Neuronal stem cell (in vitro differentiated cells): ENCODE measurements around the gene NLRP3.

Source experiments
- DNase-seq: peaks from one replicate; pipeline ENCODE4 v3.0.0-alpha.2; 2013; ENCODE audit warnings: low spot score
- H2AFZ ChIP-seq: one replicate; pipeline ENCODE4 v1.6.1; 2013; ENCODE audit warnings: mild to moderate bottlenecking, low read length, inconsistent platforms
- H2AK5ac ChIP-seq: 2 replicates; pipeline ENCODE4 v1.6.1; 2013; ENCODE audit warnings: low read depth, mild to moderate bottlenecking, inconsistent platforms, low read length, moderate library complexity, mixed read lengths
- H2BK120ac ChIP-seq: 2 replicates; pipeline ENCODE4 v1.6.1; 2013; ENCODE audit warnings: low read depth, mild to moderate bottlenecking, inconsistent platforms, low read length, moderate library complexity, mixed read lengths
- H2BK12ac ChIP-seq: one replicate; pipeline ENCODE4 v1.6.1; 2013; ENCODE audit warnings: low read length, inconsistent platforms
- H2BK15ac ChIP-seq: 2 replicates; pipeline ENCODE4 v1.6.1; 2013; ENCODE audit warnings: mild to moderate bottlenecking, low read length, inconsistent platforms, mixed read lengths
- H2BK5ac ChIP-seq: one replicate; pipeline ENCODE4 v1.6.1; 2013; ENCODE audit warnings: inconsistent platforms, mild to moderate bottlenecking, low read length, moderate library complexity
- H3K14ac ChIP-seq: one replicate; pipeline ENCODE4 v1.6.1; 2013; ENCODE audit warnings: low read length, inconsistent platforms
- H3K18ac ChIP-seq: 2 replicates; pipeline ENCODE4 v1.6.1; 2013; ENCODE audit warnings: low read length, inconsistent platforms
- H3K23ac ChIP-seq: 2 replicates; pipeline ENCODE4 v1.6.1; 2013; ENCODE audit warnings: low read depth, mild to moderate bottlenecking, mixed read lengths, low read length, inconsistent platforms; ENCODE audit not compliant: poor library complexity
- H3K27ac ChIP-seq: replicated peaks from 3 replicates; pipeline ENCODE4 v1.5.1; 2013; ENCODE audit warnings: low read length, inconsistent platforms
- H3K27me3 ChIP-seq, 3 experiments: 2 replicates each; pipeline ENCODE4 v1.6.1; 2013; ENCODE audit warnings: low read length in 3 of 3, mild to moderate bottlenecking in 2 of 3, inconsistent platforms in 1 of 3, low read depth in 1 of 3, mixed read lengths in 1 of 3, moderate library complexity in 1 of 3; ENCODE audit not compliant: control insufficient read depth in 3 of 3, insufficient read depth in 3 of 3
- H3K36me3 ChIP-seq, 2 donors: replicated peaks in 1 of 2; 2 replicates each; pipeline ENCODE4 v1.6.1; 2013; ENCODE audit warnings: low read length in 2 of 2; ENCODE audit not compliant: control insufficient read depth in 2 of 2, insufficient read depth in 2 of 2
- H3K4ac ChIP-seq: 2 replicates; pipeline ENCODE4 v1.6.1; 2013; ENCODE audit warnings: inconsistent platforms, mild to moderate bottlenecking, low read length, moderate library complexity
- H3K4me1 ChIP-seq, 2 donors: 1 replicate in 1 of 2; 2 replicates in 1 of 2; pipeline ENCODE4 v1.6.1; 2013; ENCODE audit warnings: low read length in 2 of 2, low read depth in 1 of 2; ENCODE audit not compliant: control insufficient read depth in 2 of 2, insufficient read depth in 1 of 2
- H3K4me2 ChIP-seq: one replicate; pipeline ENCODE4 v1.6.1; 2013; ENCODE audit warnings: mild to moderate bottlenecking, low read length, inconsistent platforms; ENCODE audit not compliant: insufficient read depth, poor library complexity, severe bottlenecking
- H3K4me3 ChIP-seq, 2 donors: 2 replicates each; pipeline ENCODE4 v1.5.1; 2013; ENCODE audit warnings: low read length in 2 of 2, mild to moderate bottlenecking in 2 of 2, inconsistent platforms in 1 of 2, moderate library complexity in 1 of 2
- H3K79me1 ChIP-seq: one replicate; pipeline ENCODE4 v1.6.1; 2013; ENCODE audit warnings: low read depth, mild to moderate bottlenecking, inconsistent platforms, low read length, moderate library complexity
- H3K9ac ChIP-seq: one replicate; pipeline ENCODE4 v1.6.1; 2013; ENCODE audit warnings: mild to moderate bottlenecking, low read depth, low read length, inconsistent platforms; ENCODE audit not compliant: poor library complexity
- H3K9me3 ChIP-seq, 2 donors: replicated peaks in 1 of 2; 2 replicates each; pipeline versions ENCODE3 to v1.6.1; 2013; ENCODE audit warnings: low read length in 2 of 2, mild to moderate bottlenecking in 2 of 2, inconsistent platforms in 1 of 2, low read depth in 1 of 2, mixed read lengths in 1 of 2, moderate library complexity in 1 of 2; ENCODE audit not compliant: control insufficient read depth in 2 of 2, insufficient read depth in 1 of 2
- H4K8ac ChIP-seq: one replicate; pipeline ENCODE4 v1.6.1; 2013; ENCODE audit warnings: low read depth, mild to moderate bottlenecking, inconsistent platforms, low read length, moderate library complexity
- H4K91ac ChIP-seq: one replicate; pipeline ENCODE4 v1.6.1; 2013; ENCODE audit warnings: low read length, low read depth, mild to moderate bottlenecking, inconsistent platforms; ENCODE audit not compliant: poor library complexity
- WGBS, 2 donors: extraction: QIAGEN DNeasy Blood & Tissue Kit; methylation state at CpG; one replicate each; pipeline ENCODE4 v1.1.7; 2013; ENCODE audit warnings: missing lambda C conversion rate in 2 of 2, mixed read lengths in 1 of 2; ENCODE audit not compliant: insufficient read length in 2 of 2, insufficient replicate concordance in 1 of 2; ENCODE audit errors: extremely low coverage in 2 of 2; 5-methylcytosine and 5-hydroxymethylcytosine counted together

NLRP3 gene

DNA sequence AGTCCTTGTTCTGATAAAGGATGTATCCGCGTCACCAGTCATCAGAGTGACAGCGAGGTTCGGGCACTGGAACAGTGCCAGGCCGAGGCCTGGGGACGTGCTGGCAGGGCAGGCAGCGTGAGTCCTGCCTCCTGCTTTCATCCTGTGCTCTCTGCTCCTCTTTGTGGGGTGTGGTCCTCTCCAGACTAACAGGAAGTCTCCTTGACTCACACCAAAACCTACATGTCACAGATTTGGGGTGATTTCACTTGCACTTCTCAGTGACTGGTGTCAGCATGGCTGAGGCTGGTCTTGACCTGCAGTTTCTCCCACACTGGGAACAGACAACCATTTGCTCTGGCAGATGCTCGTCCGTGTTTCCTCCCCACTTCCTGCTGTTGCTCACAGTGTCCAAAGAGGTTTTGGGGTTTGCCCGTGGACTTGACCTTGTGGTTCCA, 8.8 kb upstream of the NLRP3 start:
- Histone ChIP-seq H3K4ac (no peak overlapping the region), H2BK120ac (no peak overlapping the region), H2BK12ac (no peak overlapping the region), H3K9ac (no peak overlapping the region), H3K9me3 (peaks cover 0 to 3% of the 10 kb centered on the region in 2 donors), H3K27me3 (peaks cover 0 to 4% (median 0%) of the 10 kb centered on the region in 3 experiments), H3K4me1 (no peaks in the 10 kb centered on the region), H3K36me3 (no peaks in the 10 kb centered on the region), H2AFZ (no peak overlapping the region), H2AK5ac (no peak overlapping the region), H4K91ac (no peak overlapping the region), H4K8ac (no peak overlapping the region), H3K4me3 (no peak overlapping the region), H3K18ac (no peak overlapping the region), H2BK15ac (no peak overlapping the region), H3K79me1 (no peaks in the 10 kb centered on the region), H3K27ac (no peak overlapping the region), H2BK5ac (no peak overlapping the region), H3K14ac (no peak overlapping the region), H3K23ac (no peak overlapping the region), H3K4me2 (no peak overlapping the region)
- WGBS, 2 donors, result no CpG with 5 or more reads among the region's 10 CpGs
- no peak for DNase-seq

DNA sequence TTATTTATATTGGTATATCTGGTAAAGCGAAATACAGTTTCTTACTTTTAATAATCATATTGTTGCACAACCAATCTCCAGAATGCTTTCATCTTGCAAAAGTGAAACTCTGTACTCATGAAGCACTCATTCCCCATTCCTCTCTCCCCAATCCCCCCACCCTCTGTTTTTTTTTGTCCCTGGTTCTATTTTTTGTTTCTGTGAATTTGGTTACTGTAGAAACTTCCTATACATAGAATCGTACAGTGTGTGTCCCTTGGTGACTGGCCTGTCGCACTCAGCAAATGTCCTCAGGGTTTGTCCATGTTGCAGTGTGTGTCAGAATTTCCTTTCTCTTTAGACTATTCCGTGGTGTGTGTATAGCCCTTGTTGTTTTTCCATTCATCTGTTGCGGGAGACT, 7.9 kb upstream of the NLRP3 start:
- WGBS, 2 donors, result no CpG with 5 or more reads among the region's 5 CpGs

DNA sequence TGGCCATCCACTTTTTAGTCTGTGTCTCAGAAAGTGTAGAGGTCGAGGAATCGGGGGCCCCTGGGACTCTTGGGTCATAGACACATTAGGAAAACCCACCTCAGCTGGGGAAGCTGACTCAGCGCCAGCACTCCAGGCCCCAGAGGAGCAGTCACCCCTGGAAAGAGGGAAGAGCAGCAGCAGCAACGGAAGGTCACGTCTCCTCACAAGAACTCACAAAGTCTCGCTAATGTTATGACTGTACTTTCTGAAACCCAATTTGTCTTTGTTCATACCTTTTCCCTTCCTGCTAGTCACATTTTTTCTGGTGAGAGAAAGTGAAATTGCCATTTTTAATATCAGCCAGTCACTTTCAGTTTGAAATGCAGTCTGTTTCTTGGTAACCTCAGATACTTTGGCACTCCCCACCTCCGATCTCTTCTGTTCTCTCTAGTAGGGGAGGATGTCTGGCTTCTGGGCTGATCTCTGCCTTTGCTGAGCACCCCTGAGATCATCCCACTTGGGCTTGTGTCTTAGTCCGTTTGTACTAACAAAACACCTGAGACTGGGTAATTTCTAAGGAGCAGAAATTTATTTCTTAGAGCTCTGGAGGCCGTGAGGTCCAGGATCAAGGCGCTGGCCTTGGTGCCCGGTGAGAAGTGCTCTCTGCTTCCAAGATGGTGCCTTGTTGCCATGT, 6.0 kb upstream of the NLRP3 start:
- no peaks in the 10 kb centered on the region for H3K36me3 ChIP-seq
- no peak overlapping the region for H2BK12ac ChIP-seq
- no peak overlapping the region for H3K4me2 ChIP-seq
- no peak overlapping the region for H3K4ac ChIP-seq
- no peak overlapping the region for H2AK5ac ChIP-seq
- H4K91ac ChIP-seq, result no peak overlapping the region
- no peak overlapping the region for H3K27ac ChIP-seq
- H3K9ac ChIP-seq, result no peak overlapping the region
- H3K23ac ChIP-seq, result no peak overlapping the region
- no peak overlapping the region for H2BK15ac ChIP-seq
- H3K18ac ChIP-seq, result no peak overlapping the region
- no peak overlapping the region for H2AFZ ChIP-seq
- peaks cover 0 to 3% of the 10 kb centered on the region in 2 donors for H3K9me3 ChIP-seq
- DNase-seq, result no peak
- H3K14ac ChIP-seq, result no peak overlapping the region
- H2BK120ac ChIP-seq, result no peak overlapping the region
- no CpG with 5 or more reads among the region's 11 CpGs for WGBS, 2 donors
- H3K79me1 ChIP-seq, result no peaks in the 10 kb centered on the region
- no peaks in the 10 kb centered on the region for H3K4me1 ChIP-seq
- no peak overlapping the region for H3K4me3 ChIP-seq
- H2BK5ac ChIP-seq, result no peak overlapping the region
- H4K8ac ChIP-seq, result no peak overlapping the region
- no peaks in the 10 kb centered on the region for H3K27me3 ChIP-seq

More for the DNA sequence above, 7.9 kb upstream of the NLRP3 start:
- no peak overlapping the region for H2BK5ac ChIP-seq
- H2AFZ ChIP-seq, result no peak overlapping the region
- no peaks in the 10 kb centered on the region for H3K4me1 ChIP-seq
- H4K91ac ChIP-seq, result no peak overlapping the region
- H3K36me3 ChIP-seq, result no peaks in the 10 kb centered on the region
- H2BK15ac ChIP-seq, result no peak overlapping the region
- no peak overlapping the region for H2AK5ac ChIP-seq
- no peak overlapping the region for H3K18ac ChIP-seq
- H3K27me3 ChIP-seq, result peaks cover 0 to 4% (median 0%) of the 10 kb centered on the region in 3 experiments
- no peak overlapping the region for H3K23ac ChIP-seq
- no peak overlapping the region for H3K14ac ChIP-seq
- no peak overlapping the region for H3K9ac ChIP-seq
- peaks cover 0 to 3% of the 10 kb centered on the region in 2 donors for H3K9me3 ChIP-seq
- H3K27ac ChIP-seq, result no peak overlapping the region
- H2BK120ac ChIP-seq, result no peak overlapping the region
- H3K4me2 ChIP-seq, result no peak overlapping the region
- no peak for DNase-seq
- no peaks in the 10 kb centered on the region for H3K79me1 ChIP-seq
- H3K4me3 ChIP-seq, result no peak overlapping the region
- H2BK12ac ChIP-seq, result no peak overlapping the region
- no peak overlapping the region for H3K4ac ChIP-seq
- H4K8ac ChIP-seq, result no peak overlapping the region

DNA sequence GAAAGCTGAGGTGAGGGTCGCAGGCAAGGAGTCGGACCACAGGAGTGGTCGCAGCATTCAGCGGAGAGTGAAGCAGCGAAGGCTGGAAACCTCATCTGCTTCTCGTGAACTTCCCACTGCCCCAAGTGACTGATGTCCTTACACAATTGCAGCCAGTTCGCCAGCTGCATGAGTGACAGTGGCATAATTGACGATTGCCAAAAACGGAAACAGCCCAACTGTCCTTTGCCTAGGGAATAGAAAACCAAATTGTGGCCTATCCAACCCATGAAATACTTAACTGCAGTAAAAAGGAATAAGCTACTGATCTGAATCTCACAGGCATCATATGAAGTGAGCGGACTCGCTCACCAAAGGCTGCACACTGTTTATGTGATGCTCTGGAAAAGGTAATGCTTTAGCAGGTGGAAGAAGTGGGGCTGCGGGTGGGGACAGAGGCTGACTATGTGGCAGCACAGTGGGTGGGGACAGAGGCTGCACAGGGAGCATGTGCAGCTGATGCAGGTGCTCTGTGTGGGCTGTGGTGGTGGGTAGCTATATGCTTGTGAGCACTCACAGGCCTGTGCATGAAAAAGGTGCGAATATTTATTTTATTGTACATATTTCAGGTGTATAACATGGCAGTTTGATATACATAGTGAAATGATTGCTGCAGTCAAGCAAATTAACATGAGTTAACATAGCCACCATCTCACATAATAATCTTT, 4.2 kb upstream of the NLRP3 start:
- peak overlapping the region; percentile 96 for H3K14ac ChIP-seq
- no peak for DNase-seq
- H2AK5ac ChIP-seq, result no peak overlapping the region
- no peak overlapping the region for H3K4me3 ChIP-seq
- no peaks in the 10 kb centered on the region for H3K9me3 ChIP-seq
- no peak overlapping the region for H3K9ac ChIP-seq
- no peaks in the 10 kb centered on the region for H3K36me3 ChIP-seq
- no peak overlapping the region for H3K27ac ChIP-seq
- H4K91ac ChIP-seq, result no peak overlapping the region
- H3K4me2 ChIP-seq, result no peak overlapping the region
- H3K79me1 ChIP-seq, result no peaks in the 10 kb centered on the region
- peak overlapping the region; percentile 79 for H4K8ac ChIP-seq
- no peak overlapping the region for H2AFZ ChIP-seq
- WGBS, 2 donors, result no CpG with 5 or more reads among the region's 13 CpGs
- no peak overlapping the region for H2BK15ac ChIP-seq
- no peaks in the 10 kb centered on the region for H3K27me3 ChIP-seq
- no peak overlapping the region for H2BK12ac ChIP-seq
- H3K23ac ChIP-seq, result no peak overlapping the region
- H2BK120ac ChIP-seq, result no peak overlapping the region
- no peak overlapping the region for H3K18ac ChIP-seq
- H2BK5ac ChIP-seq, result no peak overlapping the region
- H3K4me1 ChIP-seq, result no peaks in the 10 kb centered on the region
- H3K4ac ChIP-seq, result no peak overlapping the region
